HG03039 (cell line): ENCODE results near the gene GOLGA6L10.
"Not testable (repeated sequence)": the region's sequence is repeated elsewhere in the genome, so short reads cannot be mapped to it uniquely, and the experiment has no call there.

Experiments used
- ATAC-seq: cut with Tn5 transposase; IDR thresholded peaks from one replicate; pipeline ENCODE4 v1.9.1; 2021; ENCODE audit warnings: mild to moderate bottlenecking, moderate library complexity; ENCODE audit not compliant: unreplicated experiment

Gene GOLGA6L10

DNA sequence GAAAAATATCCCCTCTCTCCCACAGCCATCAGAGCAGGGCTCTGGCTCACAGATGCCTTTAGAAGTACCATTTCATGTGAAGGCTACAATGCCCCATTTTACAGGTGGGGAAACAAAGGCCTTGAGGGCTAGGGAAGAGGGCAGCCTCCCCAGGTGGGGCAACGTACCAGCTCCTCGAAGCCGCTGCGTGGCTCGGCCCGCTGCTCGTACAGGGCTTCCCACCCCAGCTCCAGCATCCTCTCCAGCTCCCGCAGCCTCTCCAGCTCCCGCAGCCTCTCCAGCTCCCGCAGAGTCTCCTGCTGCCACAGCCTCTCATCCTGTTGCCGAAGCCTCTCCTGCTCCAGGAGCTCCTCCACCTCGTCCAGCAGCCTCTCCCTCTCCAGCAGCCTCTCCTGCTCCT lies 4.9 kb downstream of the GOLGA6L10 start:
- not testable (repeated sequence) for ATAC-seq

DNA sequence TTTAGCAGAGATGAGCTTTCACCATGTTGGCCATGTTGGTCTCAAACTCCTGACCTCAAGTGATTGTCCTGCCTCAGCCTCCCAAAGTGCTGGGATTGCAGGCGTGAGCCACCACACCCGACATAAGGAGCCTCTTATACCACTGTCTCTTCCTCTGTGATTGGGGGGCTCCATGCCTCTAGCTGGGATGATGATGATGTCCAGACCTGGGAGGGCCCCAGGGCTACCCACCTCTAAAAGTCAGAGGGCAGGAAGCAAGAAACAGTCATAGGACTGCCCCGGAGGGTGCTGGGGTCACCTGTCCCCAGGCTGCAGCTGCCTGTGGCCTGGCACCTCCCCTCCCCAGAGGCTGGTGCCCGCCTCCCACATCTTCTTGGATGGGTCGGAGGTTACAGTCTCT lies 5.4 kb downstream of the GOLGA6L10 start:
- ATAC-seq = not testable (repeated sequence)

DNA sequence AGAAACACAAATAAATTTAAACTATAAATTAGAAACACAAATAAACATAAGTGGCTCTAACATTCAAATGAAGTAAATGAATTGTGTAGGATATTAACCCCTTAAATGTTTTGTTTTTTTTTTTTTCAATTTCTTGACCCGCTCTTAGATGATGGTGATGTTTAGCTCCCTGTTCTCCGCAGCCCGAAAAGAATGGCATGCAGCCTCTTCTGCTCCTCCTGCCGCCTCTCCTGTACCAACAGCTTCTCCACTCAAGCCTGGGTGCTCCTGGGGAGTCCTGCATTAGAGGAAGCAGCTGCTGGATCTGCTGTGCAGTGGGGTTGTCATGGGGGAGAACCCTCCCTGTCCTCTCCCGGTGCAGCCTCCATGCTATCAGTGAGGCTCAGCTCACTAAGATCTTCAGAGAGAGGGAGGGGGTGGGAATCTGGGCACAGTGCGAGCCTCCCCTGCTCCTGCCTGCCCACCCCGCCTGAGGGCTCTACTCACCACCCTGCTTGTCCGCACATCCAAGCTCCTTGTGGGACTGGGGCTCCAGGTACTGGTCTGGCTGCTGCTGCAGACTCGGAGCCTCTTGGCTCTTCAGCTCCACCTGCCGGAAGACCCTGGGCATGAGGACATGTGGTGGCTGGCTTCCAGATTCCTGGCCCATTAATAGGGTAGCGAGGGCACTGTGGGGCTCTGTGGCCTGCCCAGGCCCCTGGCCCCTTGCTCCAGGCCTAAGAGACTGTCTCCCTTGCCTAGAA lies 6.5 kb downstream of the GOLGA6L10 start:
- not testable (repeated sequence) for ATAC-seq

DNA sequence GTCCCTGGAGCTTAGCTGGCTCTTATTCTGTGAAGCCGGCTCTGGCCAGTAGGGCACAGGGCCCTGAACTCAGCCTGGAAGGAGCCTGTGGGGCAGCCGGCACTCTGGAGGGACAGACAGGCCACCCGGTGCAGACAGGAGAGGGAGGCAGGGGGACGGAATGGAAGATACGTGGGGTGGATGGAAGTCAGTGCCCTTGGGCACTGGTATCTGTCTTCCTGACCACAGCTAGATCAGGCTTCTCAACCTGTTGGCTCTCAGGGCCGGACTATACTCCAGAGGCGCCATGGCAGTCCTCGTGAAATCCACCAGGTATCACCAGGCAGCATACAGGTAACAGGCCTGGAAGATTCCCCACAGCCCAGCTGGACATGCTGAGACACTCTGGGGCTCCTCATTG lies 10.7 kb downstream of the GOLGA6L10 start:
- ATAC-seq = not testable (repeated sequence)

DNA sequence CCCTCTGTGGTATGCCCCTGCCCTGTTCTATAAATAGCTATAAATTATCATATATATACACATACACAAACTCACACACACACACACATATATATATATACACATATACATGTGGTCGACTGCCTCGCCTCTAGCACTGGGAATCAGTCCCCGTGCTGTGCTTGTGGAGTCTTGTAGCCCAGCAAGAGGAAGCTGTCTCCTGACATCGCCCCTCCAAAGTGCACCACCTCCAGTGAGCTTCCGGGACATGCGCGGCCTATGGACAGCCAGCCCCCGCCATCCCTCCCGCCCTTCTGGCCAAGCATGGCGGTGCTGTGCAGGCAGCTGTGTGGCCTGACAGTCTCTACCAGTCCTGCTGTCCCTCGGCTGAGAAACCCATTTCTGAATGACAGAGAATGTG lies 11.2 kb downstream of the GOLGA6L10 start:
- ATAC-seq = not testable (repeated sequence)

DNA sequence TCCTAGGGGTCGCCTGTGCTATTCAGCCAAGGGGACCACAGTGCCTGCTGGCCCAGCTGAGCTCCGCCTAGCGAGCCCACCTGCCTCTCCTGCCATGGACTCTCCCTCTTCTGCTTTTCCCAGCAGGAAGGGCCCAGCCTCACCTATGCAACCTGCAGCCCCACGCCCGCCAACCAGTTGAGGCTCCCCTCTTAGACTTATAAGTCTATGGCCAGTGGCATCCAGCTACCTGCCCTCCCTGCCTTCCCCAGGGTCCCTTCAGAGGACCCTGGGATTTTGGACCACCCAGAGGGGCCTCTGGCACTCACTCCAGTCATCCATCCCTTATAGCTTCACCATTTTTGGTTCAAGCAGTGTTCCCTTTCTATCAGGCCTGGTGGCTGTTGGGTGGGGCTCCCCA lies 12.2 kb downstream of the GOLGA6L10 start:
- ATAC-seq = not testable (repeated sequence)

DNA sequence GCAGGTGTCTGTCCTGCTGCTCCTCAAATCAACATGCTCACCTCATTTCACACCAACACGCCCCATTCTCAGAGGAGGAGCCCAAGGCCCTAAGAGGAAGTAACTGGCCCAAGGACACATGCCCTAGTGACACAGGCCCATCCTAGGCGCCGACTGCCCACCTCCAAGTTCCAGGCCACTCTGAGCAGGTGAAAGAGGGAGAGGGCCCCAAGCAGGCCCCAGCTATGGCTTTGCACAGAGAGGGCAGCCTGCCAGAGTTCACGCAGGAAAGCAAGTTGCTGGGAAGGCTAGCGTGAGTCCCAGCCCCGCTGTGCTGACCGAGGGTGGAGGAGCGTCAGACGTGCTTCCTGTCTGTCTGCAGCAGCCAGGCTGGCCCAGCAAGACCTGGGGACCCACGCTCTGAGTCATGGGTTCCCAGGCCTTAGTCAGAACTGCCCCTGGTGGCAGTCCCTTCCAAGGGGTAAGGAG lies 13.1 kb downstream of the GOLGA6L10 start:
- not testable (repeated sequence) for ATAC-seq

DNA sequence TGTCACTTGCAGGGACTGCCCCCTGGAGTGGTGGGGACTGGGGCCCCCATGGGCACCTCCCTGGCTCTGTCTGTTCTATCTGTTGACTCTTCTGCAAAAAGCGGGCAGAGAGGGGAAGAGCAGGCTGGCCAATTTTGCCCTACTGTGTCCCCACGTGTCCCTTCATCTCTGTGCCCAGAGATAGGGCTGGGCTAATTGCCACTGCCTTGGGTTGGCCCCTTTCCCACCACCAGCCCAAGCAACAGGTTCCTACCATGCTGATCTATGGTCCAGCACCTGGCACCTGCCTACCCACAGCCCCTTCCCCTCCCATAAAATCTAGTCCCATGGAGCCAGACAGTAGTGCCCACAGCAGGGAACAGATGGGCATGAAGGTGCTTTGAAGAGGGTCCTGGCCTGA lies 14.3 kb downstream of the GOLGA6L10 start:
- ATAC-seq = not testable (repeated sequence)

DNA sequence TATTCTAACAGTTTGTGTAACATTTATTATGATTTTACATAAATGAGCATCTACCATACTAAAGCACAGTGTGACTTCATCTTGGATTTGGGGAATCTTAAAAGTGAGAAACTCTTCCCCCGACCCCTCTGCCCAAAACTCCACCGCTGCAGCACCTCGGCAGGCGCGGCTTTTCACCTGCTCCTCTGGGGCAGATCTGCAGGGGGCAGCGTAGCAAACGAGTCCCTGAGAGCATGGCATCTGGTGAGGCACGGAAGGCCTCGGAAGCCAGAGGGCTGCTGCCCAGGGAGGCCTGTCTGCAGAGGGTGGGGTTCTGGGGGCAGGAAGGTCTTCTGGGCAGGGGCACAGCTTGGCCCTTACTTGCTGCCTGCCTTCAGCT lies 14.7 kb downstream of the GOLGA6L10 start:
- not testable (repeated sequence) for ATAC-seq

DNA sequence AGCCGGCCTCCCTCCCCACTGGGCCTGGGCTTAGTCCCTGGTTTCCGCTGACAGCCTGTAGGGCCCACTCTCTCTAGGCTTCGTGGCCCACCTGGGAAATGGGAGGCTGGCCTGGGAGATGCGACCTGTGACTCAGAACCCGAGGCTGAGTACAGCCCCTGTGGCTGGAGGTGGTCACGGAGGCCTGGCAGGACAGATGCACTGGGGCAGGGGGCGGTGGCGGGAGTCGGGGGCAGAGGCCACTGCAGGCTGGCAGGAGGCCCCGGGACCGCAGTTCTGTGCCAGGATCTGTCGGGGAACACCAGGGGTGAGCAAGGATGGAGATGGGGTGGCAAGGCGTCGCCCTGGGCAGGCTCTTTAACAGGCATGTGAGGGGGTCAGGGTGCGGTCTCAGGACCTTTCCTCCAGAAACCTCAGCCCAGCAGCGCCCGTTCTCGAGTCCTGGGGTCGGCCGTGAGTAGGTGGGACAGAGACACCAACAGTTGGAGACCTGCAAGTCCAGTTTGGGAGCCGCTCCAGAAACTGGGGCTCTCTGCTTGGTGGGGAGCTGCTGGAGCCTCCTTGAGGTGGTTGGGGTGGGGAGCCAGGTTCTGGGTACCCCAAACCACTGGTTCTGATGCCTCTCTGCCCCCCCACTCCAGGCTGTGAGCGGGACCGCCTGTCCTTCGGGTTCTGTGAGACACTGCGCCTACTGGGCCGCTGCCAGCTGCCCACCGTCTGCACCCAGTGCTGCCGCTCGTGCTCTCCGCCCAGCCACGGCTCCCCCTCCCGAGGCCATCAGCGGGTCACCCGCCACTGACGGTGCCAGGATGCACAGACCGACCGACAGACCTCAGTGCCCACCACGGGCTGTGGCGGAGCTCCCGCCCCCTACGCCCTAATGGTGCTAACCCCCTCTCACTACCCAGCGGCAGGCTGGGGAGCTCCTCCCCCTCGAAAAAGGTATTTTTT lies 15.4 kb downstream of the GOLGA6L10 start:
- ATAC-seq = not testable (repeated sequence)

DNA sequence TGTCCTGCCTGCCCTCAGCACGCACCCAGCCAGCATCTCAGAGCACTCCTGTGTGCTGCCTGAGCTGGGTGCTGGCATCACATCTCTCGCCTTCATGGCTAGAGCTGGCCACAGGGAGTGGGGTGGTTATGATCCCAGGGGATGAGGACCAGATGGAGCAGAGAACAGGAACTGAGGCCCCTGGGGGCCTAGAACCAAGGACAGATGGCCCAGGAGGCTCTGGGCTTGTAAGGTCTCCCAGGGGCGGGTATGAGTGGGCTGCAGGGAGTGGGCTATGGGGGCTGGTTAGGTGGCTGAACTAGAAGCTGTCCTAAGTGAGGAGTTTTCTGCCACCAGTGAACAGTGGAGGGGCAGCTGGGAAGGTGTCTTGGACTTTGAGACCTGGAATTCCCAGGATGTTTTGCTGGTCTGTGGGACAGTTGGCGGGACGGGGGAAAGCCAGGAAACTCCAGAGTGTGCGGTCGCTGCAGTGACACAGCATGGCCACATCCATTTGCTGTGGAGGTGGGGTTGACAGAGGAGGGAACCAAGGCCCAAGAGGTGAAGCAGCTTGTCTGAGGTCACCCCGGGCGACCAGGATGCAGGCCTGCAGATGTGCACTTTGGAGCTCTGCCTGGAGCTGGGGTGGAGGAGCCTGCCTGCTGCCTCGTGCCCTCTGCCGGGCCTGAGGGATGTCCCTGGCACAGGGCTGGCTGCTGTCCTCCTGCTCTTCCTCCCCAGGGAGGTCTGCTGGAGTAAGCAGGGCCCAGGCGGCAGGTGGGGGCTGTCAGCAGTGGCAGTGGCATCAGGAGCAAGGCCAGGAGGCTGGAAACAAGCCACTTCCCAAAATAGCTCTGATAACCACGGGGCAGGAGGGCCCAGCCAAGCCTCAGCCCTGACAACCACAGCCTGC lies 16.3 kb downstream of the GOLGA6L10 start:
- ATAC-seq = not testable (repeated sequence)

DNA sequence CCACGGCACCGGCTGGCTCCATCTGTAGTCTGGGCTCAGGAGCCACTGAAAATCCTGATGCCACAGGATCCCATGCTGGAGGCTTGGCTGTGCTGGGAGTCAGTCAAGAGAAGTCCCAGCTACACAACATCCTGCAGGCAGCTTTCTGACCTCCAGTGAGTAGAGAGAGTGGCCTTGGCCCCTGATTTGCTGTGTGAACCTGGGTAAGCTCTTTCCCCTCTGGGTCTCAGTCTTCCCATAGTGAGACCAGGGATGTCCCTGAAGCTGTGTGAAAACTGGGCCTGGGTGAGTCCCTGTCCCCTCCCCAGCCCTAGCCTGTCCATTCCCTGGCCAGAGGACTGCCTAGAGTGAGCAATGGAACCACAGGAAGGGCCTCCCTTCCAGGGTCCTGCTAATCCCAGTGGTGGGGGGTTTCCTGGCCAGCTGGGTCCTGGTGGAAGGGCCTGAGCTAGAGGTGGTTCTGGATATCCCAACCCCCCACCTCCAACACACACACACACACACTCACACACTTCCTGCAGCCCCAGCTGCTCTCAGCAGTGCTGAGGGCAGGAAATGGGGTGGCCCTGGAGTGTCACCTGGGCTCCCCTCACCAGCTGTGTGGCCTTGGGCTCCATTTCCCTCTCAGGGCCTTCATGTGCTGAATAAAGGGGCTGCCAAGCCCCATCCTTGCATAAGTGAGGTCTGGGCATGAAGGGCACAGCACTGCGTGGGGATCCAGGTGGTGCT lies 17.5 kb downstream of the GOLGA6L10 start:
- ATAC-seq = not testable (repeated sequence)

DNA sequence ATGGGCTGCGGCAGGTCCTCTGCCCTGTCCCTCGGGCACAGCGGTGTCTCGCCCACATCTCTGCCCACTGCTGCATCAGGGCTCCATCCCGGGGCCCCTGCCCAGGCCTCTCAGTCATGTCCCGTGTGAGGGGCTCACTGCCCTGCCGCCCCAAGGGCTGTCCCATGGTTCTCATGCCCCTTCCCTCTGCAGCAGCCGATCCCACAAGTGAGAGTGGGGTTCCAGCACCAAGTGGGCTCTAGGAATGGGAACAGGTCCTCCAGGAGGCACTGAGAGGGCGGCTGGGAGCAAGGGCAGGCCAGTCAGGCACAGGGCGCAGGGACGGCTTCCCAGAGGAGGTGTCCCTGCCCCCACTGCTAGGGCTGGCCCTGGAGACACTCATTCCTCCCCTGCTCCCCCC lies 18.4 kb downstream of the GOLGA6L10 start:
- ATAC-seq = not testable (repeated sequence)

DNA sequence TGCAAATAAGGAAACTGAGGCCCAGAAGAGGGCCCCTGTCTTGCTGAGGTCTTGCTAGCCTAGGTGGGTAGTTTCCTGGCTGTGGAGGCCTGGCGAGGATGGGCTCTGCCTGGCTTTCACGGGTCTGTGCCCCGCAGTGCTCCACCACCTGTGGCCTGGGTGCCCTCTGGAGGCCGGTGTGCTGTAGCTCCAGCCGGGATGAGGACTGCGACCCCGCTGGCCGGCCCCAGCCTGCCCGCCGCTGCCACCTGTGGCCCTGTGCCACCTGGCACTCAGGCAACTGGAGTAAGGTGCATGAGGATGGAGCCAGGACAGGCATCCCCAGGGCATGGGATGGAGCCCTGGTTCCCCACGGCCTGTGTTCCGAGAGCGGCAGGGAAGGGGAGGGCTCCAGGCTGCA lies 20.2 kb downstream of the GOLGA6L10 start:
- ATAC-seq = not testable (repeated sequence)

DNA sequence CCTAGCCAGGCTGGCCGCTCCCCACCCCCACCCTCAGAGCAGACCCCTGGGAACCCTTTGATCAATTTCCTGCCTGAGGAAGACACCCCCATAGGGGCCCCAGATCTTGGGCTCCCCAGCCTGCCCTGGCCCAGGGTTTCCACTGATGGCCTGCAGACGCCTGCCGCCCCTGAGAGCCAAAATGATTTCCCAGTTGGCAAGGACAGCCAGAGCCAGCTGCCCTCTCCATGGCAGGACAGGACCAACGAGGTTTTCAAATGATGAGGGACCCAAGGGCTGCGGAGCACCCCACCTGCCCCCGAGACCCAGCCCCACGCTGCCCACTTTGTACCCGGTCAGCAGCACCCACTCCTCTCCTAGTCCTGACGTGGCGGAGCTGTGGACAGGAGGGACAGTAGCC lies 21.9 kb downstream of the GOLGA6L10 start:
- not testable (repeated sequence) for ATAC-seq

DNA sequence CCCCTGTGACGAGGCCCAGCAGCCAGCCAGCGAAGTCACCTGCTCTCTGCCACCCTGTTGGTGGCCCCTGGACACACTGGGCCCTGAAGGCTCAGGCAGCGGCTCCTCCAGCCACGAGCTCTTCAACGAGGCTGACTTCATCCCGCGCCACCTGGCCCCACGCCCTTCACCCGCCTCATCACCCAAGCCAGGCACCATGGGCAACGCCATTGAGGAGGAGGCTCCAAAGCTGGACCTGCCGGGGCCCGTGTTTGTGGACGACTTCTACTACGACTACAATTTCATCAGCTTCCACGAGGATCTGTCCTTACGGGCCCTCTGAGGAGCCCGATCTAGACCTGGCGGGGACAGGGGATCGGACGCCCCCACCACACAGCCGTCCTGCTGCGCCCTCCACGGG lies 22.4 kb downstream of the GOLGA6L10 start:
- ATAC-seq = not testable (repeated sequence)

DNA sequence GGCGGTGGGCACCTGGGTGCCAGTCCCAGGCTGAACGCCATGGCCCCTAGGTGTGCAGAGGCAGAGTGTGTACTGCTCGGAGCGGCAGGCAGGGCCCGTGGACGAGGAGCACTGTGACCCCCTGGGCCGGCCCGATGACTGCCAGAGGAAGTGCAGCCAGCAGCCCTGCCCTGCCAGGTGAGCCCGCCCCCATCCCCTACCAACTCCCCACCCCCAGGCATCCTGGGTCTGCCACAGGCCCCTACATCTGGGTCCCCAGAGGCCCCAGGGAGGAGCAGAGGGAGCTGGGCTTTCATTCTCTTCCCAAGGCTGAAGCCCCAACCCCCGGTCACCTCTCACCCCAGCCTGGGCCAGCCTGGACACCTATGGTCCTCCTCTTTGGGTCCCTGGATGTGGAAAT lies 23.6 kb downstream of the GOLGA6L10 start:
- not testable (repeated sequence) for ATAC-seq

DNA sequence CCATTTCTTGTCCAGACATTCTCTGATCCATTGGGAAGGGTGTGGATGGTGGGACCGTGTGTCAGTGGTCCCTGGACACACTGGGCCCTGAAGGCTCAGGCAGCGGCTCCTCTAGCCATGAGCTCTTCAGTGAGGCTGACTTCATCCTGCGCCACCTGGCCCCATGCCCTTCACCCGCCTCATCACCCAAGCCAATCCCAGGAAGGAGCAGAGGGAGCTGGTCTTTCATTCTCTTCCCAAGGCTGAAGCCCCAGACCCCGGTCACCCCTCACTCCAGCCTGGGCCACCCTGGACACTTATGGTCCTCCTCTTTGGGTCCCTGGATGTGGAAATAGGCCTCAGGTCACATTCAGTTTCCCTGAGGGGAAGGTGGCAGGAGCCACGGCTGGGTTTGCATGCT lies 24.4 kb downstream of the GOLGA6L10 start:
- ATAC-seq = not testable (repeated sequence)

DNA sequence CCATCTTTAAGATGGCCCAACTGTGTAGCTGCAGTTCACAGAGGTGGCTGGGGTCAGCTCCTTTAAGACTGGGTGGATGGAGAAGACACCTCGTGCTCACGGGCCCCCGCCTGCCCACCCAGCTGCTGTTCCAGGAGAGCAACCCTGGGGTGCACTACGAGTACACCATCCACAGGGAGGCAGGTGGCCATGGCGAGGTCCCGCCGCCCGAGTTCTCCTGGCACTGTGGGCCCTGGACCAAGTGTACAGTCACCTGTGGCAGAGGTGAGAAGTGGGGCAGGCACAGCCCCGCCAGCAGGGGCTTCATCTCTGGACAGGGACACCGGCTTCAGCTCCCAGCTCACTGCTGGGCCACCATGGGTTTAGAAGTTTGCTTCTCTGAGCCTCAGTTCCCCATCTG lies 26.8 kb downstream of the GOLGA6L10 start:
- ATAC-seq = not testable (repeated sequence)

DNA sequence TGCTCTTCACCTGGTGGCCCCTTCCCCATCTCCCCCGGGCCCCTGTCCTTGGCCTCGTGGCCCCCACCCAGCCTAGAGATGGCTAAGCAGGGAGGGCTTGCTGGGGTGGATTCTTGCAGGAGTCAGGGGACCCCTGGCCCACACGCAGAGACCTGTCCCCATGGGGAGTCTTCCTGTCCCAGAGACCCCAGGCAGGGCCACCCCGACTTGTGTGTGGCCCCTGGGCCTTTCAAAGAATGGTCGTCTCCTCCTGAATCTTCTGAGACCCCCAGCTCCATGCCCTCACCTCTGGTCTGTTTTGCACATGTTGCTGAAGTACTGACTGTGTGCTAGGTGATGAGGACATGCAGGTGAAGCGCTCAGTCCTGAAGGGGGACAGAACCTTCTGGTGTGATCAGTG lies 28.4 kb downstream of the GOLGA6L10 start:
- not testable (repeated sequence) for ATAC-seq
